OCI-LY7 (cell line): ENCODE data around the gene UPK3A.

Source experiments
- EZH2phosphoT487 ChIP-seq: fragments of 200-600 bp; sonication (generic); IDR thresholded peaks from 2 replicates; pipeline ENCODE4 v1.6.1; 2018; ENCODE audit warnings: low read depth, borderline replicate concordance, mild to moderate bottlenecking, mixed run types, antibody characterized with exemption, low read length, moderate library complexity, mixed read lengths
- TF ChIP-seq, protein P1 (sequence below): fragments of 200-600 bp; sonication (generic); conservative IDR thresholded peaks from 2 replicates; pipeline ENCODE4 v1.5.1; 2014; ENCODE audit warnings: mild to moderate bottlenecking, antibody characterized with exemption, low read length, moderate library complexity, mixed read lengths

DNA sequence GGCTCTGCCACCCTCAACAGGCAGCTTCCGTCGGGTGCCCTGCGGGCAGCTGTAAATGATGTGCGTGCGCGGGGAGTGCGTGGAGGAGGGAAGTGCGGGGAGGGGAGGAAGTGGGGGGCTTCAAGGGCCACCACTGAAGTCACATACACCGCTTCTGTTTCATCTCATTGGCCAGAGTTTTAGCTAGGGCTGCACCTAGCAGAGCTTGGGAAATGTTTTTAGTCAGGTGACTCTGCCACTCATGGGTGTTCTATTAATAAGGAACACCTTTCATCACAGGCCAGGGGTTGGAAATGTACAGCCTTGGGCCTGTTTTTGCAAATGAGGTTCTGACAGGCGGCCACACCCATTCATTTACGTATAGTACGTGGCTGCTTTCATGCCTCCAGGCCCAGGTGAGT lies 39.6 kb downstream of the UPK3A start:
- TF ChIP-seq EZH2phosphoT487: no peak
- TF ChIP-seq, protein P1, sequence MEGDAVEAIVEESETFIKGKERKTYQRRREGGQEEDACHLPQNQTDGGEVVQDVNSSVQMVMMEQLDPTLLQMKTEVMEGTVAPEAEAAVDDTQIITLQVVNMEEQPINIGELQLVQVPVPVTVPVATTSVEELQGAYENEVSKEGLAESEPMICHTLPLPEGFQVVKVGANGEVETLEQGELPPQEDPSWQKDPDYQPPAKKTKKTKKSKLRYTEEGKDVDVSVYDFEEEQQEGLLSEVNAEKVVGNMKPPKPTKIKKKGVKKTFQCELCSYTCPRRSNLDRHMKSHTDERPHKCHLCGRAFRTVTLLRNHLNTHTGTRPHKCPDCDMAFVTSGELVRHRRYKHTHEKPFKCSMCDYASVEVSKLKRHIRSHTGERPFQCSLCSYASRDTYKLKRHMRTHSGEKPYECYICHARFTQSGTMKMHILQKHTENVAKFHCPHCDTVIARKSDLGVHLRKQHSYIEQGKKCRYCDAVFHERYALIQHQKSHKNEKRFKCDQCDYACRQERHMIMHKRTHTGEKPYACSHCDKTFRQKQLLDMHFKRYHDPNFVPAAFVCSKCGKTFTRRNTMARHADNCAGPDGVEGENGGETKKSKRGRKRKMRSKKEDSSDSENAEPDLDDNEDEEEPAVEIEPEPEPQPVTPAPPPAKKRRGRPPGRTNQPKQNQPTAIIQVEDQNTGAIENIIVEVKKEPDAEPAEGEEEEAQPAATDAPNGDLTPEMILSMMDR: no peak
